Skeletal muscle cell (primary cell): Measurements from ENCODE around the gene VEZF1.

Experiments
- DNase-seq: peaks from one replicate; pipeline ENCODE4 v3.0.0-alpha.2; 2010; ENCODE audit warnings: low read depth
- H3K4me3 ChIP-seq: 2 replicates; pipeline ENCODE4 v1.5.1; 2011; ENCODE audit warnings: low read depth, mild to moderate bottlenecking, control low read depth, low read length, moderate library complexity

VEZF1 gene

GRCh38 chr17:57987581-57988300 lies at the start of gene VEZF1:
TSS of gene VEZF1 (minus strand) at chr17:57988254. CDS start at chr17:57988111, 143 bp downstream.
- no peak for DNase-seq
- peak within 1 kb of the TSS; percentile 77 for H3K4me3 ChIP-seq

DNA sequence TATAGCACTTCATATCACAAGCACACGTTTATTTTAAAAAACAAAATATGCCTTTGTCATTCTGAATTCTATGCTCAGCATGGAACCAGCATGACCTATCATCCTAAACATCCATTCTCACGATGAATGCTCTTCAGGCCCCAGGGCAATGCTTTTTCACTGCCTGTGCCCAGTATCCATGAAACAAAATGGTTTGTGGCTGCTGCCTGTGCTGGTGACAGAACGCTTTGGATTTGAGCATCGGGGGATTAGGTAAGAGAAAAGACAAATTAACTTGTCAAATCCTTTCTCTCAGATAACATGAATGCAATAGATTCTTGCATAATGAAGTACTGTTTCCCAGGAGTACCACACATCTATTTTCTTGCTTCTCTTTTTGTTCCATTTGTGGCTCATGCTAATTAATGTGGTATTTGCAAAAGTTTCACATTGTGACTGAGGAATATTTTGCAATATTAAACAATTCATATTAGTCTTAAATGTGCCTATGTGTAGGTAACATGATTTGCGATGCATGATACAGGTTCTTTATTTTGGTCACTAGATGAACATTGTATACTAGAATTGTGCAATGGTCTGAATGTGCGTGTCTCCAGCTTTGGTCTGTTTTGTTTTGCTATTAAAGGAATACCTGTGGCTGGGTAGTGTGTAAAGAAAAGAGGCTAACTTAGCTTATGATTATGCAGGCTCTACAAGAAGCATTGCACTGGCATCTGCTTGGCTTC lies 44.8 kb upstream of the VEZF1 start:
- DNase-seq, result no peak
- no peak overlapping the region for H3K4me3 ChIP-seq

DNA sequence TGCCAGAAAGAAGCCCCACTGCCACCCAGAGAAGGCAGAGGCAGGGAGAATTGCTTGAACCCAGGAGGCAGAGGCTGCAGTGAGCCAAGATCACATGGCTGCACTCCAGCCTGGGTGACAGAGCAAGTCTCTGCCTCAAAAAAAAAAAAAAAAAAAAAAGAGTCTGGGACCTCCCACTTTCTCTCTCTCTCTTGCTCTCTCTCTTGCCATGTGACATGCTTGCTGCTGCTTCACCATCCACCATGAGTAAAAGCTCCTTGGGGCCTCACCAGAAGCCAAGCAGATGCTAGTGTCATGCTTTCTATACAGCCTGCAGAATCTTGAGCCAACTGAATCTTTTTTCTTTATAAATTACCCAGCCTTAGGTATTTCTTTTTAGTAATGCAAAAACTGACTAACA lies 40.5 kb upstream of the VEZF1 start:
- DNase-seq, result no peak
- no peak overlapping the region for H3K4me3 ChIP-seq

DNA sequence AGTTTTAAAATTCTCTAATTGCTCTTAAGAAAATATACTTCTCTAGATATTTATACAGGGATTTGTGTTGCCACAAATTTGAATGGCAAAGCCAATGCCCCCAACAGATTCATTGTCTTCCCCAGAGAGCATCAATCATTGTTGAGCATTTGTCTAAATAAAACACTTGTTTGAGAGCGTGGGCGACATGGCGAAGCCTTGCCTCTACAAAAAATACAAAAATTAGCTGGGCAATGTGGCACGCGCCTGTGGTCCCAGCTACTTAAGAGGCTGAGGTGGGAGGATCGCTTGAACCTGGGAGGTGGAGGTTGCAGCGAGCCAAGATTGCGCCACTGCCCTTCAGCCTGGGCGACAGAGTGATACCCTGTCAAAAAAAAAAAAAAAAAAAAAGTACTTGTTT lies 32.3 kb upstream of the VEZF1 start:
- DNase-seq, result no peak
- H3K4me3 ChIP-seq, result no peak overlapping the region

DNA sequence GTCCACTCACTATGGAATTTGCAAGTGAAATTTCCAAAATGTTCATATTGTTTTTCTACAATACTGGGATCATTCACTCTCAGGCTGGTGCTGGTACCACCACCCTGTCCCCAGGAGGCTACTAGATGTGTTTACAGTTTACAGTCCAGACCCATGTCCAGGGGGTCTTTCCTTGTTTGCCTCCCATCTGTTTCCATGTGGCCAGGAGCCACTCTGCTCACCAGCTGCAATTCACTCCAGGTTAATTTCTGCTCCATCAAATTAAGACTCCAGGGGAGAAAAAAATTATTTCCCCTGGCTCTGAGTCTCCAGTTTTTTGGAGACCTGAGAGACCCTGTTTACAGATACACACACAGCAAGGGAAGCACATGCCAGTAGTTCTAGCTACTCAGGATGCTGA lies 31.5 kb upstream of the VEZF1 start:
- no peak overlapping the region for H3K4me3 ChIP-seq
- DNase-seq, result no peak

DNA sequence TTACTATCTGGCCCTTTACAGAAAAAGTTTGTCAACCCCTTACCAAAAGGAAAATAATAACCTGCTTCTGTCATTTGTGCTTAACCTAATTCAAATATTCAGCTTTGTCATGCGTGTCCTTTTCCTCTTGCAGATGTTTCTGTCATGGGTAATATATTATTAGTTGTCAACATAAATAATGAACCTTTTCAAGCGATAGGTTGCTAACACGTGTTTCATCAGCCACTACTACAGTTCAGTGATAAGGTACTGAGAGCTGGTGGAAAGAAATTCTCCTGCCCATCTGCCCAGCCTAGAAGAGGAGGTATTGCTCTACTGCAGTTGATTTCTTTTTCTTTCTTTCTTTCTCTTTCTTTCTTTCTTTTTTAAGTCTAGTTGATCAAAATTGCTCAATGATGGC lies 31.0 kb upstream of the VEZF1 start:
- H3K4me3 ChIP-seq, result no peak overlapping the region
- no peak for DNase-seq

- no peak for DNase-seq
Measured at GRCh38 chr17:58010067-58010799, 22.2 kb upstream of the VEZF1 start.

GRCh38 chr17:58007781-58008706 lies 20.0 kb upstream of the VEZF1 start:
- no peak for DNase-seq
- H3K4me3 ChIP-seq, result peak overlapping the region; percentile 90

More at GRCh38 chr17:58010067-58010799, 22.2 kb upstream of the VEZF1 start:
- no peak overlapping the region for H3K4me3 ChIP-seq

- peak; percentile 93 for DNase-seq
- peak within 1 kb of the TSS; percentile 90 for H3K4me3 ChIP-seq
Measured at GRCh38 chr17:58006924-58007780, 19.1 kb upstream of the VEZF1 start, which contains the start of gene SRSF1. TSS of gene SRSF1 (minus strand) at chr17:58007246. CDS start at chr17:58007137, 109 bp downstream.

DNA sequence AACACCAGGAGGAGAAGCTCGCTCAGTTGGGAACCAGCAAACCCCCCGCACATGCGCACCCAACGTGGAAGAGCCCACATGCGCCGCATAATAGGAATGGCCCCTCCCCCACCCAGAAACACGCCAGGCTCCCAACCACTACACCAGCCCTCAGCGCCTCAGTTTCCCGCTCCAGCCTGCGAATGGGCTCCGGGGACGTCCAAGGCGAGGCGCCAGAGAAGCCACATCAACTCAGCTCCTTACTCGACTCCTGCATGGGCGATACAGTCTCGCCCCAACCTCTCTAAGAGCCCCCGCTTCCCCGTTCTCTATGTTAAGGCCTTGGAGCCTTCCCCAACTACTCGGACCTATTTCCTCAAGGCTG lies 18.5 kb upstream of the VEZF1 start:
- DNase-seq, result no peak

GRCh38 chr17:58005728-58006559 lies 17.9 kb upstream of the VEZF1 start:
- DNase-seq, result no peak
- peak overlapping the region; percentile 90 for H3K4me3 ChIP-seq

More for the DNA sequence above, 18.5 kb upstream of the VEZF1 start:
- H3K4me3 ChIP-seq, result peak overlapping the region; percentile 90

DNA sequence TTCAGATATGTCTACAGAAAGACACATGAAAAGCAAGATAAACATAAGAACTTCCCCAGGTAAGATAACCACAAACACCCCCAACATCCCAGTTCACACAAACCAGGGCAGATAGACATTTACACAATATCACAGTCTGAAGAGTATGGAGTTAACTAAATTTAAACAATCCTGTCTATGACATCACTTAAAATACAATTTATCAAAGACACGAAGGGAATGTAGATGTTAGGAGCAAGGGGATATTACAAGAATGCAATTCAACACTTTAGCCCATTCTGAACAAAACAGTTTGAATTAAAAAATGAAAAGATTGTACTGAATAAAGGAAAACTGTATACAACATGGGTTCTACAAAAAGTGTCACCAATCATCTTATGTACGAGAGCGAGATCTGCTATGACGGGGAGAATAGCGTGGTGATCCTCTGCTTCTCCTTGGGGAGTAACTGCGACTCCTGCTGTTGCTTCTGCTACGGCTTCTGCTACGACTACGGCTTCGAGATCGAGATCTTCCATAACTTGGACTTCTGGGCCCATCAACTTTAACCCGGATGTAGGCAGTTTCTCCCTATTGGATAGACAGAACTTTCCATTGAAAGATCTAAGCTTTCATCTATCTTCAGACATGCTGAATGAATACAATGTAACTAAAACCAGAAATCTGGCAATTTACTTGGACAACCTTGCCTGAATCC lies 17.1 kb upstream of the VEZF1 start:
- DNase-seq, result no peak
- peak overlapping the region; percentile 90 for H3K4me3 ChIP-seq

DNA sequence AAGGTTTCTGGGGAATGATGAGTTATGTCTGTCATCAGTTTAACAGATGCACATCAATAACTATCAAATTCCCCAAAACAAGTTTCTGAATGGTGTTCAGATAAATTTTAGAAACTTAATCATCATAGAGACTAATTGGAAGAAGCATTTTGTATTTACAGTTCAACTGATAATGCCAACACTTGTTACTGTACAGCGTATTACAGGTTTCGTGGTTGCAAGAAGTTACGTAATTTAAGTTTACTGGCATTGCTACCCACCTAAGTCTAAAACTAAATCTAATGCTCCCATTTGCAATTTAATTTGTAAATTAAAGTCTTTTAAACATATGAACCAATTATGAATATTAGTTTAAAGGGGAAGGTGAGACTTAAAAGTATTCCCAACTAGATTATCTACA lies 16.0 kb upstream of the VEZF1 start:
- H3K4me3 ChIP-seq, result no peak overlapping the region
- DNase-seq, result no peak

DNA sequence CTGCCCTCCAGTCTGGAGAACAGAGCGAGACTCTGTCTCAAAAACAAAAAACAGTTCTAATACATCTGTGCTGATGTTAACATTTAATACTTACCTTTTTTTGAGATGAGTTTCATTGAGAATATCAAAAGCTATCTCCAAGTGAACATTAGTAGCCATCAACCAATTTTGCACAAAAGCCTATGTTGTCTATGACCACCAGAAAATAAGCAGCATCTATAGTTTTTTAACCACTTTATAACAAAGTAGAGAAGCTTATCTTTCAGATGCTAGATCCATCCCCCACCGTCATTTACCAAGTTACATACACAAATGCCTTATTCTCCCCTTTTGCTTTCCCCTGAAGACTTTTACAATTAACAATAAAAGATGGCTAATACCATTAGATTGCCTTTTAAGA lies 14.9 kb upstream of the VEZF1 start:
- no peak overlapping the region for H3K4me3 ChIP-seq
- no peak for DNase-seq

DNA sequence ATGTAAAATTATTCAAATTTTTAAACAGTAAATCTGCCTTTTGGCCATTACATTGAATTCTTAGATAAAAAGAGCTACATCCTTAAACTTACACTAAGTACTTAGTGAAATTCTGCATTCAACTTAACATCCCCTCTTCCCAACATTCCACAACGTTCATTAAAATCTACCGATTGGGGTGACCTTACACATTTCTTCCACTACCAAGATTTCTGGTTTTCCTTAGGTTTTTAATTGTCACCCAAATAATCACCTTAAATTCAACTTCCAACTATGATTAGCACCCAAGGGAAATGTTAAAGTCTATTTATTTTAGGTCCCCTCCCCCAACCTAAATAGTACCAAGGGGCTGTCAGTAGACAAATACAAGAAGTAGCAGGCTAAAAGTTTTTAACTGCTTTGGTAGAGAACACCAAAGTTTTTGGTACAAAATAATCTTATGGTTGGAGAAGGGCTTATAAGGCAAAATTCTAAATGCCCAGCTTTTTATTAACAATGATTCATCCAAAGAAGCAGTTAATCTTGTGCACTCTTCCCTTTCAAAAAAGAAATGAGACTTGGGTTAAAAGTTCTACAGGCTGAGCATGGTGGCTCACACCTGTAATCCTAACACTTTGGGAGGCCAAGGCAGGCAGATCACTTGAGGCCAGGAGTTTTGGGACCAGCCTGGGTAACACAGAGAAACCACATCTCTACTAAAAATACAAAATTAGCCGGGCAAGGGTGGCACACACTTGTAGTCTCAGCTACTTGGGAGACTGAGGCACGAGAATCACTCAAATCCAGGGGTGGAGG lies 14.3 kb upstream of the VEZF1 start:
- no peak for DNase-seq
- no peak overlapping the region for H3K4me3 ChIP-seq

DNA sequence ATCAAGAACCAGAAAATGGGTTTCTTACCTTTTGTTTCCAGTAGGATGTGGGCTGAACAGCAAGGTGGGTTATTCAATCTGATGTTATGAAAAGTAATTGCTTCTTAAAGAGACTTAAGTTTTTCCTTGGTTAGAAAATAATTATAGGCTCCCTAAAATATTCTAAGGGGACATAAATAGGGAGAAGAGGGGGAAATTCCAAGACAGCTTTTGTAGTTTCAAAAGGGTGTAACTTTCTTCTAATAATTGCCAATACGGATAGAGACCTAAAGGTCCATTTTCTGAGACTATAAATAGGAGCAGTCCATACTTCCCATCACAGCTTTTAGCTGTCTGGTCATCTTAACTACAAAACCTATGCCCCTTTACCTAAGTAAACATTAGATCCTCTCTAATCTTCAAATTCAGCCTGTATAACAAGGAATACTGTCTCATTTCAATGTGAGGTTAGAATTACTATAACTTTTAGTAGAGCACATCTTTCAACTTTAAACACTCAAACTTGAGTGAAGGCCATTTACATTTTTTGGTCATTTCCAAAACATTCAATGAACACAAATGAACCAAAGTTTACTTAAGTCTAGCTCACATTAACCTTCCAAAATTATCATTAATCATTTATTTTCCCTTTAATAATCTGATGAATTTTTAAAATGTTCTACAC lies 13.5 kb upstream of the VEZF1 start:
- no peak for DNase-seq
- H3K4me3 ChIP-seq, result no peak overlapping the region
